IPS-NIHi7 (cell line): ENCODE results near the gene KLHL11.
"Not testable (repeated sequence)": the region's sequence is repeated elsewhere in the genome, so short reads cannot be mapped to it uniquely, and the experiment has no call there.

Experiments used
- DNase-seq: peaks from one replicate; pipeline ENCODE4 v3.0.0; 2012; ENCODE audit warnings: mixed read lengths; ENCODE audit errors: extremely low spot score

The KLHL11 gene

DNA sequence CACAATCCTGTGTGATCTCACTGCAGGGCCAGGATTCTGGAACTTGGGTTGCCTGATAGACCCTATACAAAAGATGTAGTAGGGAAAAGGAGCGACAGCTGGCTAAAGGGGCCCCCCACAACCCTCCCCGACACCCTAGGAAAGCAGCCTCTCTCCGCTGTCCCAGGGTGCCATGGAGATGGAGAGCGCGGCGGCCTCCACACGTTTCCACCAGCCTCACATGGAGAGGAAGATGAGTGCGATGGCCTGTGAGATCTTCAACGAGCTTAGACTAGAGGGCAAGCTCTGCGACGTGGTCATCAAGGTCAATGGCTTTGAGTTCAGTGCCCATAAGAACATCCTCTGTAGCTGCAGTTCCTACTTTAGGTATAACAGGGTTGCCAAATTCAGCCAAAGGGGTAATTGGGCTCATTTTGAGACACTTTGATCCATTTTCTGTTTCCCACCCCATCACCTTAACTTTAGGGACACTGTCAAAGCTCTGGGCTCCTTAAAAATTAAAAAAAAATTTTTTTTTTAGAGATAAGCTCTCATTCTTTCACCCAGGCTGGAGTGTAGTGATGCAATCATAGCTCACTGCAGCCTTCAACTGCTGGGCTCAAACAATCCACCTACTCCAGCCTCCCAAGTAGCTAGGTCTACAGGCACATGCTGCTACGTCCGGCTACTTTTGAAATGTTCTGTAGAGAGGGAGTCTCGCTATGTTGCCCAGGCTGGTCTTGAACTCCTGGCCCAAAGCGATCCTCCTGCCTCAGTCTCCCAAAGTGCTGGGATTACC lies 27.3 kb downstream of the KLHL11 start, which contains the start of gene KLHL10:
Gene KLHL10 (plus strand): TSS at position 65 of the 778 bp plus-strand sequence. CDS start 108 bp downstream, at position 173.
- no peak for DNase-seq

DNA sequence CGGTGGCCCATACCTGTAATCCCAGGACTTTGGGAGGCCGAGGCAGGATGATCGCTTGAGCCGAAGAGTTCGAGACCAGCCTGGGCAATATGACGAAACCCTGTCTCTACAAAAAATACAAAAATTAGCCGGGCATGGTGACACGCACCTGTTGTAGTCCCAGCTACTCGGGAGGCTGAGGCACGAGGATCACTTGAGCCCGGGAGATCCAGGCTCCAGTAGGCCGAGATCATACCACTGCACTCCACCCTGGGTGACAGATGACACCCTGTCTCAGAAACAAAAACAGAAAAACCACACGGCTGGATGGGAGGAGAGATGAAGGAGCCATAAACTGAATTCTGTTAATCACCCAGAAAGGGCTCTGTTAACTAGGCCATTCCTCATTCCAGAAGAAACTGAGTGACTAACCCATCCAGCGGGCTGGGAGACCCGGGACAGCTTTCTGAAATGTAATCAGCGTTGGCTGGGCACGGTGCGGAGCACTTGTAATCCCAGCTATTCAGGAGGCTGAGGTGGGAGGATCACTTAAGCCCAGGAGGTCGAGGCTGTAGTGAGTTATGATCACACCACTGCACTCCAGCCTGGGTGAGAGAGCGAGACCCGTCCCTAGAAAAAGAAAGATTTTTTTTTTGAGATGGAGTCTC lies 28.6 kb downstream of the KLHL11 start:
- DNase-seq = no peak

DNA sequence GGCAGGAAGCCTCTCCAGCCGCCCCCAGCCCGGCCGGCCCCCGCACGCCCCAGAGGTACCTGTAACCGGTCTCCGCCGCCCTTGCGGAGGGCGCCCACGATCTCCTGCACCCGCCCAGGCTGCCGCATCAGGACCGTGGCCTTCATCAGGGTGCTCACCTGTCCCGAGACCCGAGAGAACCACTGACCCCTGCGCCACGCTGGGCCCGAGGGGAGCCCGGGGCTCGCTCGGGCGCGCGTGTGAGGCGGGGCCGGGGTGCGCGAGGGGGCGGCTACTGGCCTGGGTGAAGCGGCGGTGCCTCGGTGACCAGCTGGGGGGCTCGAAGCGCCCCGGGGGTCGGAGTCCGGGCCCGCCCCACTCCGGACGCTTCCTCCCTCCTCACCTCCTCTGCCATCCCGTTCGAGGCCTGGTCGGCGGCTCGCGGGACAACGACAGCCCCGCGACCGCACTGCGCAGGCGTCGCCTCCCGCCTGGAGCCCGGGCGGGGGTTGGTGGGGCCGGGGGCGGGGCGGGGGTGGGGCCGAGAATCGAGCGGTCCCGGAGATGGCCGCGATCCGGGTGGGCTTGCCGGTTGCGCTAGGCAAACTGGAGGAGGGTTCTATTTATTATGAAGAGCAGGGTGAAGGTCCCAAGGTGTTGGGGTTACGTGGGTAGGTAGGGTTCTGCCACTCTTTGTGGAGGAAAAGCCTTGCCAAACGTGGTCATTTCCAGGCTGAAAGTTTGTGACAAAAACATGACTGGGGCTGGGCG lies 29.2 kb downstream of the KLHL11 start, which contains the start of gene NT5C3B:
Gene NT5C3B (minus strand): TSS at position 433 of the 750 bp plus-strand sequence. CDS start 39 bp downstream, at position 394.
- DNase-seq = peak; percentile 93

DNA sequence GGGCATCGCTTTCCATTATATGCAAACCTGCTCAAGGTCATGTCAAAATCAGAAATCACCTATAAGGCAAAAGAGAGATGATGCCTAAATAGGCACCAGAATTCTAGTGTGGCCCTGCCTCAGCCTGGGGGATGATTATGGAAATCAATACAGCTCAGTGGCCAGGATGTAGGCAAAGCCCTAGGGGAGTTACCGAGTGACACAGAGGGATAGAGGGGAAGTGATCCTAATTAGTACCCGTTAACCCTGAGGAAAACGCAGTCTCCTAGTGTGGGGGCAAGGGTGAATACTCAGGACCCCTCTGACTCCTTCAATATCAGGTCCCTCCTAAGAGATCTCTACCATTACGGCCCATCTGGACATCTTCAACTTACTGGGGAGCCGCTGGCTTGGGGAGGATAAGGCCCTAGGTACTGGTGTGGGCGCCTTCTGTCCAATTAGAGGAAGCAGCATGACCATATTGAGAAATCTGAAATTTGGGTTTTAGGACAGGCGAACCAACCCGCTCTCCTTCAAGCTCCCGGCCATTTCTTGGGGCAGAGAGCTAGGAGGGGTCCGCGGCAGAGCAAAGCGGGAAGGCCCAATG lies 29.9 kb downstream of the KLHL11 start:
- no peak for DNase-seq

DNA sequence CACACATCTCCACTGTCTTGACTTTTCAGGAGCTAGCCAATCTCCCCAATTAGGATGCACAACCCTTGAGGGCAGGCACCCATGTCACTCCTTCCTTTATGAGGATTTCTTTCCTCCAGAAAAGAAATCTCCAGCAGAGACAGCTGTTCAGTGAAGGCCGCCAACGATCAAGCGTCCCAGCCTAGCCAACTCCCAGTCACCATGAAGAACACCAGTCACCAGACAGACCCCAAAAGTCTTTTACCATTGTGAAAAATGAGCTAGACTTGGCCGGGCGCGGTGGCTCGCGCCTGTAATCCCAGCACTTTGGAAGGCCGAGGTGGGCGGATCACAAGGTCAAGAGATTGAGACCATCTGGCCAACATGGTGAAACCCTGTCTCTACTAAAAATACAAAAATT lies 35.3 kb downstream of the KLHL11 start:
- not testable (repeated sequence) for DNase-seq

DNA sequence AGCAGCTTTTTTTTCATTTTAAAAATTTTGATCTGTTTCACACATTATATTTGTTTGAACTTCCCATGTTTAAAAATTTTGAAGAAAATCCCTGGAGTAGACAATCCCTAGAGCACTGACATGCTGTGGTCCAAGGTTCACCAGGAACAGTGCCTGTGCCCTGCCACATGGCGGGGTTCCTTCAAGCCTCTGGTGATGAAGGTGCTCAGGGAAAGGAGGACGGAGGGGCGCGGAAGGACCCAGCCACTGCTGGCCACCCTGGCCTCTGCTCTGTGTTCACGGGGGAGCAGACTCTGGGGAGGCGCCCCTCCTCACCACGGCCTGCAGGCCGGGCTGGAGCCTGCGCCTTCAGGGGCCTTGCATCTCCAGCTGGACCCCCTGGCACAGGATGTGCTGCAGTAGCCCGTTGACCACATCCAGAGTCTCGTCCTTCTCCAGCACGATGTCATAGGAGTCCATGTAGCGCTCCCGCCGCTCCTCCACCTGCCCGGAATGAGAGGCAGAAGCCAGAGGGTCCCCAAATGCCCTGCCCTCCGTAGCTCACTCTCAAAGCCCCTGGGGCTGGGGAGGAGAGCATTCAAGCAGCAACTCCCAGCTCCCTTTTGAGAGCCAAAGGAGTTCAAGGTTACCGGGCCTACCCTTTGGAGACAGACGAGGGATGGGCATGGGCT lies 39.9 kb downstream of the KLHL11 start:
- DNase-seq = no peak

DNA sequence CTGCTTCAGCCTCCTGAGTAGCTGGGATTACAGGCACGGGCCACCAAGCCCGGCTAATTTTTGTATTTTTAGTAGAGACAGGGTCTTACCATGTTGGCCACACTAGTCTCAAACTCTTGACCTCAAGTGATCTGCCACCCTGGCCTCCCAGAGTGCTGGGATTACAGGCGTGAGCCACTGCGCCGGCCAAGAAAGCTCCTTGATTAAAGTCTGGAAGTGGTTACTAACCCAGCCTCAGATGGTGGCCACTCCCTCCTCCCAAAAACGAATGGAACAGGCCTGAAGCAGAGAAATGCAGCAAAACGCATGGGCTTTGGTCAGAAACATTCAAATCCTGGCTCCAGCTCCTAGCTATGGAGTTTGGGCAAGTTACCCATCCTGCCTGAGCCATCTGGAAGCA lies 41.1 kb downstream of the KLHL11 start:
- DNase-seq = no peak

DNA sequence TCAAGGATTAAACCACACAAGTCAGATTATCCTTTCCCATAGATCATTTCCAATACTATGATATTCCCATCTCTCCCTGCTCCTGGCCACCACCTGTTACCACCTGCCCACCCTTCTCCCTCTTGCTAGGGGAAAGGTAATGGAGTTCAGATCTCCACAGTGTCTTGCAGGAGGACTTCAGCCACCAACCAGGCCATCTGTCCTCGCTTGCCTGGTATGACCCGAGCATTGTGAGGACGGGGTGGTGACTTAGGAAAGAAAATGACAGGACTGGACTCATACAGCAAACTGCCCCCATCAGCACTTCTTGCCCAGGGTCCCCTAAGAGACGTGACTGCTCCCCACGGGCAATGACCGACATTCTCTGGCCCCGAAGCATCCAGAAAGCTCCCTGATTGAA lies 41.6 kb downstream of the KLHL11 start:
- no peak for DNase-seq

DNA sequence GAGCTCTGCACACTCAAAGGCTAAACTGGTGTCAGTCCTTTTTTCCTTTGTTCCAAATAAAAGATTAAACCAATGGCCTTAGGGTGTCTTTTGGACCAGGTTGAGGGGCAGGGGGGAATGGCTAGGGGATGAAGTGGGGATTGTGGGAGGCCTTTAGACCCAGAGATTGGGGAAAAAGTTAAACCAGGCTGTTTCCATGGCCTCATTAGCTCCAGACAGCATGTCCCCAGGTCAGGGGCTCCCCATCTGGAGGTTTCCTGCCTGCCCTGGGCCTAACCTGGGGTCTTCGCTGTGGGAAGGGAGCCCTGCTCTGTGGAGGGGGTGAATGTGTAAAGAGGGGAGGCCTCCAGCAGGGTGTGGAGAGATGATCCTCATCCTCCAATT lies 42.1 kb downstream of the KLHL11 start:
- no peak for DNase-seq

DNA sequence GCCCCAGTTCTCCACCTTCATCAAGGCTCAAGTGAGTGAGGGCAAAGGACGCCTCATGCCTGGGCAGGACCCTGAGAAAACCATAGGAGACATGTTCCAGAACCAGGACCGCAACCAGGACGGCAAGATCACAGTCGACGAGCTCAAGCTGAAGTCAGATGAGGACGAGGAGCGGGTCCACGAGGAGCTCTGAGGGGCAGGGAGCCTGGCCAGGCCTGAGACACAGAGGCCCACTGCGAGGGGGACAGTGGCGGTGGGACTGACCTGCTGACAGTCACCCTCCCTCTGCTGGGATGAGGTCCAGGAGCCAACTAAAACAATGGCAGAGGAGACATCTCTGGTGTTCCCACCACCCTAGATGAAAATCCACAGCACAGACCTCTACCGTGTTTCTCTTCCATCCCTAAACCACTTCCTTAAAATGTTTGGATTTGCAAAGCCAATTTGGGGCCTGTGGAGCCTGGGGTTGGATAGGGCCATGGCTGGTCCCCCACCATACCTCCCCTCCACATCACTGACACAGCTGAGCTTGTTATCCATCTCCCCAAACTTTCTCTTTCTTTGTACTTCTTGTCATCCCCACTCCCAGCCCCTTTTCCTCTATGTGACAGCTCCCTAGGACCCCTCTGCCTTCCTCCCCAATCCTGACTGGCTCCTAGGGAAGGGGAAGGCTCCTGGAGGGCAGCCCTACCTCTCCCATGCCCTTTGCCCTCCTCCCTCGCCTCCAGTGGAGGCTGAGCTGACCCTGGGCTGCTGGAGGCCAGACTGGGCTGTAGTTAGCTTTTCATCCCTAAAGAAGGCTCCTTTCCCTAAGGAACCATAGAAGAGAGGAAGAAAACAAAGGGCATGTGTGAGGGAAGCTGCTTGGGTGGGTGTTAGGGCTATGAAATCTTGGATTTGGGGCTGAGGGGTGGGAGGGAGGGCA lies 42.7 kb downstream of the KLHL11 start:
- no peak for DNase-seq

DNA sequence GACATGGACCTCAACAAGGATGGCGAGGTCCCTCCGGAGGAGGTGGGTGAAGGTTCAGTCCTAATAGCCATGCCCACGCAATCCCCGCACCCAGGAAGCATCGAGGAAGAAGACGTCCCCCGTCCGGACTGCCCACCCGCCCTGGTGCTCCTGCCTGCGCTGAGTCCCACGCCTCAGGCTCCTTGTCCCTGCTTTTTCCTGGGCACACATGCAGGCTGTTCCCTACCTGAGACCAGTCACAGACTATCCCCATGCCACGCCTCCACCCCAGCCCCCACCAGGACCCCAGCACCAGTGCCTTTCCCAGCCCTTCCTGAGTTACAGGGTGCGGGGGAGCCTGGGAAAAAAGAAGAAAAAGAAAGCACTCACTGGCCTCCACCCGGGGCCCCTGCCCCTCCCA lies 43.4 kb downstream of the KLHL11 start:
- no peak for DNase-seq

DNA sequence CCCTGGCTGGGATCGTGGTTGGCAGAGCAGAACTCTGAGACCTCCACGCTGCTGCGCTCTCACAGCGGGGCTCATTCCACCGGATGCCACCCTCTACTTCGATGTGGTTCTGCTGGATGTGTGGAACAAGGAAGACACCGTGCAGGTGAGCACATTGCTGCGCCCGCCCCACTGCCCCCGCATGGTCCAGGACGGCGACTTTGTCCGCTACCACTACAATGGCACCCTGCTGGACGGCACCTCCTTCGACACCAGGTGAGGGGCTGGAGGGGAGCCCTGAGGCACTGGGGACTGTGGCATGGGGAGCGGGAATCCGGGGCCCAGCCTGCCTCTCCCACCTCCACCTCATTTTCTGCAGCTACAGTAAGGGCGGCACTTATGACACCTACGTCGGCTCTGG lies 47.2 kb downstream of the KLHL11 start:
- no peak for DNase-seq

DNA sequence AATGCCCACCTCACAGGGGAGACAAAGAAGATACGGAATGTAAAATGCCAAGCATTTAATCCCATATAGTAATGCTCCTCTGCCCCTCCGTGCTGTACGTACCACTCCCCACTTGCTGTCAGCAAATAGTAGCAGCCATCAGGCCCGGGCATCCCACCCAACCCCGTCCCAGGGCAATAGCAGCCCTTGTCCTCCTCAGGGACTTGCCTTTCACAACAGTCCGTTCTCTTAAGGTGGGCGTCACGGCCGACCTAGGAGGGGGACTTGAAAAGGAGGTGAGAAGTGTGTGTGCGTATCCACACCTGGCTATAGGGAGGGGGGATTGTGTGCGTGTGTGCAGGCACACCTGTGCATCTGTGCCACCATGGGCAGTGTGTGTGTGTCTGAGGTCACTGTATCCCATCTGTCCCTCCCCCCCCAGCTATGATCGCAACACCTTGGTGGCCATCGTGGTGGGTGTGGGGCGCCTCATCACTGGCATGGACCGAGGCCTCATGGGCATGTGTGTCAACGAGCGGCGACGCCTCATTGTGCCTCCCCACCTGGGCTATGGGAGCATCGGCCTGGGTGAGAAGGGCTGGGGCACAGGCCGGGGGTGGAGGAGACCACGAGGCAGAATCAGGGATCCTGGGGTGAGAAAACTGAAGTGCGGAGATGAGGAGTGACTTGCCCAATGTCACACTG lies 48.4 kb downstream of the KLHL11 start:
- no peak for DNase-seq

DNA sequence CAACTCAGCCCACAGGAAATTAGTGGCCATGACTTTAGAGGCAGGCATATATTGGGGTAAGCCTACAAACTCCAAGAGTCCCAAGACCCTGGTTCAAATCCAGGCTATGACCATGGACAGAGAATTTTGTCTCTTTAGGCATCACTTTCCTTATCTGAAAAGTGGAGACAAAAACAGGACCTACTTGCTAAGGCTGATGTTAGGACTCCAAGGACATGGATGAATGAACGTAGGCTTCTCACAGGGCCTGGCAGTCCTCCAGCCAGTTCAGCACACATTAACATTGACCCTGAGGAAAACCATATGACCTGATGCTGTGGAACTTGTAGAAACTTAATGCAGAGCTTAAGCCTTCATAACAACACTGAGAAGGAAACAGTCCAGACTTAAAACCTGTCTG lies 51.0 kb downstream of the KLHL11 start:
- no peak for DNase-seq

DNA sequence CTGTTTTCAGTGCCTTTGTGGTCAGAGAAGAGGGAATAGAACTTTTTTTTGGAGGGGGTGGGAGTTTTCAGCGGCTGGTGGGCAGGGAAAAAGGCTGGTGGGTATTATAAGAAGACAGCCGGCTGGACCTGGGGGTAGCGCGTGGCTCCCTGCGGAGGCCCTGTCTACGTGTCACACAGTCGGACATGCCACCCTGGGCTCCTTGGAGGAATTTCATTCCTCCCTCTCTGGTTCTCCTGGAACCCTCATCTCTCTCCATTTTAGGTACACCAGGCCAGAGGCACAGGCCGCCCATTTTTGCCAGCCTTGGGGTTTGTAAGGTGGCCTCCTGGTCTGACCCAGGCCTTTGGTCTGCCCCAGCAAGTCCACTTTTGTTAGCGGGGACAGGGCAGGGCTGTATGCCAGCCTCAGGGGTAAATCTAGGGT lies 51.5 kb downstream of the KLHL11 start:
- DNase-seq = no peak

DNA sequence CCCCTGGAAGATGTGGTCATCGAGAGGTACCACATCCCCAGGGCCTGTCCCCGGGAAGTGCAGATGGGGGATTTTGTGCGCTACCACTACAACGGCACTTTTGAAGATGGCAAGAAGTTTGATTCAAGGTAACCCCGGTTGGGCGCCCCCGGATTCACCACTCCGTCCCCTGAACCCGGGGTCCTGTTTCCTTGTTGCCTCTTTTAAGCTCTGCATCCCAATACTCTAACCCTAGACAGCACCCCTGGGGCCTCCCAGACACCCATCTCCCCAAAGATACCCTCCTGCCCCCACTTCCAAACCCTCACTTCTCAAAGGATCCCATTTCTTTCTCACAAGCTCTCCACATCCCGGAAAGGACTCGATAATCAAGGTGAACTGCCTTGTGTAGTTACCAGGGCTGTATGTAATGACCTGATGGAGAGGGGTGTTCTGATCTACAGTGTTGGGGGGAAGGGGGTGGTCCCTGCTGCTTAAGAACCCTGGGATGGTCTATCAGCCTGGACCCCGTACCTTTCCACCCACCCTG lies 52.0 kb downstream of the KLHL11 start:
- no peak for DNase-seq

DNA sequence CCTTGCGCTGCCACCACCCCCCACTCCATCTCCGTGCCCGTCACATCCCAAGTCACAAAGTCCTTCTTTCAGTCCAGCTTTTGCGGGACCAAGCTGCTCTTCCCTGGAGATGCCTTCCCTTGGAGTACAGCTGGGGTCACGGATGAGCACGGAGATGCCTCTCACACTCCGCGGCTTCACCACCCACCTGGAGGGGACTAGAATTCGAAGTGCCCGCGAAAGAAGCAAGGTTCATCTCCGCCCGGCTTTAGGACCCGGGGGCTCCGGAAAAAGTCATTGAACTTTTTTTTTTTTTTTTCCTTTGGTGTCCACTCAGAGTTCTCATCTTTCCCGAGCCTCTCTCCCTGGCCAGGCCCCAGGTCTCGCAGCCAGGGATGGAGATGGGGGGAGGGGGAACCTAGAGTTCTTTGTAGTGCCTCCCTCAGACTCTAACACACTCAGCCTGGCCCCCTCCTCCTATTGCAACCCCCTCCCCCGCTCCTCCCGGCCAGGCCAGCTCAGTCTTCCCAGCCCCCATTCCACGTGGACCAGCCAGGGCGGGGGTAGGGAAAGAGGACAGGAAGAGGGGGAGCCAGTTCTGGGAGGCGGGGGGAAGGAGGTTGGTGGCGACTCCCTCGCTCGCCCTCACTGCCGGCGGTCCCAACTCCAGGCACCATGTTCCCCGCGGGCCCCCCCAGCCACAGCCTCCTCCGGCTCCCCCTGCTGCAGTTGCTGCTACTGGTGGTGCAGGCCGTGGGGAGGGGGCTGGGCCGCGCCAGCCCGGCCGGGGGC lies 52.7 kb downstream of the KLHL11 start, which contains the start of gene FKBP10:
Gene FKBP10 (plus strand): TSS at position 624 of the 771 bp plus-strand sequence. CDS start 31 bp downstream, at position 655.
- peak; percentile 92 for DNase-seq

DNA sequence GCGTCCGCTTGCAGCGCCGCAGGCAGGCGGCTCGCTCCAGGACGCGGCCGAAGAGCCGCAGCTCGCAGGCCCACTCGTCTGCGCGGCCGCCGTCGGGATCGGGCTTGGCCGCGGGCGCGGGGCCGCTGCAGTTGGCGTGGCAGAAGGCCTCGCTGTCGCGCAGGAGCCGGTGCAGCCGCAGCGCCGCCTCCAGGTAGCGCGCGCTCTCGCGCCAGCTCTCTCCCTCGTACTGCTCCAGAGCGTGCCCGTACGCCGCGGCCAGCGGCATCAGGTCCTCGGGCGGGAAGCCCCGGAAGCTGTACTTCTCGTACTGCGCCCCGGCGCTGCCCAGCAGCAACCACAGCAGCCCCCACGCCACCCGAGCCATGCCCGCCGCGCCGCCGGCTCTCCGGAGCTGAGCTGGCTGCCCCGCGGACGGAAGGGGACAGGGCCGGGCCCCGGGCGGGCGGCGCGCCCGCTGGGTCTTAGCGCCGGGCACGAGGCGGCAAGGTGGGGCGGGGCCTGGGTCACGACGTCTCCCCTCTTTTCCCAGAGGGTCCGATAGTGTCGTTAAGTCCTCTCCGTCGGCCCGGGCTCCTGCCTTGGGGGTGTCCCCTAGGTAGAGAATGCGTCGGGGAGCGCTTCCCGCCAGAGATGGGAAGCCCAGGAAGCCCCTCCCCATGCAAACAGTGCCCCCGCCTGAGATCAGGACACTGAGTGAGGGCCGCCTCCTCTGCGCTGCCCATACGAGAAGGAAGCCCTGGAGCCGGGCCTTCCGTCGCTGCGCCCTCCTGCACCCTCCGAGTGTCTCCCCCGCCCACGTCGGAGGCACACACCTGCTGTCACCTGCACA lies 53.5 kb downstream of the KLHL11 start, which contains the start of gene P3H4:
Gene P3H4 (minus strand): TSS at position 401 of the 832 bp plus-strand sequence. CDS start 34 bp downstream, at position 367.
- peak; percentile 74 for DNase-seq
